NT2/D1 (cell line): Measurements from ENCODE around the gene PRSS56.

Experiments
- SUZ12 ChIP-seq: IDR thresholded peaks from 2 replicates; pipeline ENCODE4 v1.6.1; 2011; ENCODE audit not compliant: insufficient read length, insufficient read depth; ENCODE audit errors: extremely low read depth
- YY1 ChIP-seq: IDR thresholded peaks from 2 replicates; pipeline ENCODE4 v1.6.1; 2011; ENCODE audit not compliant: insufficient read length, insufficient read depth

- no peak for TF ChIP-seq YY1
- no peak for TF ChIP-seq SUZ12
These were observed 20.4 kb downstream of the PRSS56 start for GRCh38 chr2:232540441-232541041.
